Activated CD4-positive, alpha-beta T cell treated with anti-CD3 and anti-CD28 coated beads, Interleukin-2, amount 10 ng/mL, durations not matched to agents 24 days and 14 days (primary cell): ENCODE results near the gene FMNL2. TPM values are rescaled to one million over a fixed set of nuclear protein-coding genes. Genes with fewer than 3 reads are reported as not detected.

Experiments
- DNase-seq: peaks from one replicate; pipeline ENCODE4 v3.0.0; 2022
- H3K27ac Mint-ChIP-seq: one replicate; pipeline ENCODE4 v1.8.0; 2022; ENCODE audit warnings: mild to moderate bottlenecking, mixed read lengths
- H3K27me3 Mint-ChIP-seq: one replicate; pipeline ENCODE4 v1.8.0; 2022; ENCODE audit warnings: mixed read lengths
- H3K36me3 Mint-ChIP-seq: one replicate; pipeline ENCODE4 v1.8.0; 2022; ENCODE audit warnings: low read depth, mild to moderate bottlenecking, mixed read lengths
- H3K4me1 Mint-ChIP-seq: one replicate; pipeline ENCODE4 v1.8.0; 2021; ENCODE audit warnings: mixed read lengths
- H3K4me3 Mint-ChIP-seq: one replicate; pipeline ENCODE4 v1.8.0; 2022; ENCODE audit warnings: mild to moderate bottlenecking, moderate library complexity, mixed read lengths
- H3K9me3 Mint-ChIP-seq: one replicate; pipeline ENCODE4 v1.8.0; 2021; ENCODE audit warnings: mixed read lengths
- intact Hi-C: fragments of 100-400 bp; cut with micrococcal nuclease; formaldehyde crosslinking; loops from one replicate; pipeline ENCODE4 v1.15.1; 2023
- total RNA-seq: library from RNA; stranded (reverse); gene quantifications from 2 replicates; pipeline ENCODE4 v1.2.3, GENCODE V29; 2022

FMNL2 gene
- total RNA-seq, 1 donor from 2014 or later = 14.9 TPM

DNA sequence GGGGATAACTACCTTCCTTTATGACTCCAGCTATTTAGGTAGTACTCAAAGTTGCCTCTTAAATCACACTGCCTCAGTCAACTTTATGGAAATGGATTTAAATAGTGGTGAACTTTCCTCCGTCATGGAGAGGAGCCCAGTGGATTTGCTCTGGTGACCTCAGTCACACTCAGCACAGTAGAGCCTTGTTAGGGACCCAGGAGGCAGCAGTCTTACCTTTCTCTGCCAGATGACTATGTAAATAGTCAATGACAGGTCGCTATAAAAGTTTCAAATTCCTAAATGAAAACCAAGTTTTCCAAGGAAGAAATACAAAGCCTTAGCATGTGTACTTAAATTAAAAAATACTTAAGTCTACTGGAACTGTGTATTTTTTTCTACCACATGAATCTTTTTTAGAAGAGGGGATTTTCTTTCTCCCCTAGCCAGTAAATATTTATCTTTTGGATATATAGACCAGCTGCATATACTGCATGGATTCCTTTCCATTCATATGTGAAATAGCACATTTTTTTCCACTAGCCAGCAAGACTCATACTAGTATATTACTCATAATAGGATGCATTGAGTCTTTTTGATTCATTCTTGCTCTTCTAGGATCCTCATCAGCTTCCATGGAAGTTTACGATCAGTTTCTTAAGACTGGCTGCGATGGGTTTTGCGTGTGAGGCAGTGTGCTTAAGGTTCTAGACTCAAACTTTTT is 147.1 kb downstream of the FMNL2 start:
- H3K27me3 Mint-ChIP-seq = peaks cover 4% of the 10 kb centered on the region
- H3K4me1 Mint-ChIP-seq = no peaks in the 10 kb centered on the region
- no peaks in the 10 kb centered on the region for H3K9me3 Mint-ChIP-seq
- H3K36me3 Mint-ChIP-seq = no peaks in the 10 kb centered on the region
- H3K27ac Mint-ChIP-seq = no peak overlapping the region
- intact Hi-C loops = no loop called here
- no peak for DNase-seq
- no peak overlapping the region for H3K4me3 Mint-ChIP-seq

- Mint-ChIP-seq H3K27ac (no peak overlapping the region), H3K4me3 (no peak overlapping the region), H3K36me3 (no peaks in the 10 kb centered on the region), H3K4me1 (no peaks in the 10 kb centered on the region), H3K9me3 (no peaks in the 10 kb centered on the region), H3K27me3 (peaks cover 4% of the 10 kb centered on the region)
- no peak for DNase-seq
- intact Hi-C loops = no loop called here
Observed at GRCh38 chr2:152483276-152484063, 148.5 kb downstream of the FMNL2 start.

DNA sequence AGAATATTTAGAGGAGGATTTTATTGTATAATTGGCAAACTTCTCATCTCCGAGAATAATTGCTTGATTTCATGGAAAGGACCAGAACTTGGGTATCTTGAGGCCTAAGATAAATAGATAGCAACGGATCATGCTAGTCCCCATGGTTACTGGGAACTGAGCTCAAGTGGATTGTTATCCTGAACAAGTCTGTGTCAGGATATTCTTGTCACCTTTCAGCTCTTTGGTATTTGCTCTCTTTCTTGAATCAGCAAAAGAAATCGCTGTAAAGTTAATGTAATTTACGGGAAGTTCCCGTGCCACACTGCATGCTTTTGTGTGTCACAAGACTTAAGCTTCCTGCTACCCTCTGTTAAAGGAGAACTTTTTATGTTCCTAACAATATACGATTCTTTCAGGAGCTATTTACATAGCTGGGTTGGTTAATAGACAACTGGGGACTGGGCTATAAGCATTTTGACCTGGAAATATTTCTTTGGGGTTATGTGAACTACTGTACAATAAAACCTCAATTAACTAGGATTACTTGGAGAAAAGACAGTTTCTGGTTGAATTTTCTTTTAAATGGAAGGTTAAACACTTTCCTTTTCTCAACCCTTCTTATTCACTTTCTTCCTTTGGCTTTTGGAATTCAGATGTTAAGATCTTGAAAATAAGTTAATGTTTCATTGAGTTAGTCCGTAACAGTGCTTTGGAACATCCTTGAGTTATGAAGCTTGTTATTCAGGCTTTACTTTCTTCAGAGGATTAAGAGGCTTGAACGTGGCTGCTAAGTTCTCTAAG is 151.2 kb downstream of the FMNL2 start:
- H3K4me1 Mint-ChIP-seq = no peaks in the 10 kb centered on the region
- H3K9me3 Mint-ChIP-seq = no peaks in the 10 kb centered on the region
- no peak overlapping the region for H3K4me3 Mint-ChIP-seq
- peaks cover 5% of the 10 kb centered on the region for H3K27me3 Mint-ChIP-seq
- H3K27ac Mint-ChIP-seq = no peak overlapping the region
- no peaks in the 10 kb centered on the region for H3K36me3 Mint-ChIP-seq
- no peak for DNase-seq
- intact Hi-C loops = no loop called here

DNA sequence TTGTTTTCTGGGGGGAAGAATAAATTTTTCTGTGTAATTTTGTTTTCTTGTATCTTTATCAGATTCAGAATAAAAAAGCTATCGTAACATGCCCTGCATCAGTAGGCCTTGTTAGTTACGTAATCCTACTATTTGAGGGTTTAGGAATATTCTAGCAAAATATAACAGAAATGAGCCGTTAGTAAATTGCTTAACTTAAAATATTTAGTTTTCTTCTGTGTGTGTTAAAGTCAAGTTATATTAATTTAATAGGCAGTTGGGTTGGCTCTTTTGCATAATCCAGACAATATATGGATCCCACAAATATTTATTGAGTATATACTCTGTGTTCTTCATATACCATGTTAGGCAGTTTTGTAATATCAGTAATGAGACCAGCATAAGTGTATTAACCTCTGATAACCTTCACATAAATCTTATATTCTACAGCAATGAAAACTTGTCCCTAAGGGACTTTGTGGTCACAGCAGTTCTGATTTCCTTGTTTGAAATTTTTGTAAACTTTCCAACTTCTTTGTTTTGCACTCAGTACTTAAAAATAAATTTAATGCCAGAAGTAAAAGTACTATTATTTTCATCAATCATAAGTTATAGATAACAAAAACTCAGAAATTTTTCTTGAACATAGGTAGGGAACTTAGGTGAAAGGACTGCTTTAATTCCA is 151.9 kb downstream of the FMNL2 start:
- H3K4me3 Mint-ChIP-seq = no peak overlapping the region
- no peaks in the 10 kb centered on the region for H3K9me3 Mint-ChIP-seq
- H3K27ac Mint-ChIP-seq = no peak overlapping the region
- no peaks in the 10 kb centered on the region for H3K4me1 Mint-ChIP-seq
- intact Hi-C loops = no loop called here
- peaks cover 7% of the 10 kb centered on the region for H3K27me3 Mint-ChIP-seq
- no peaks in the 10 kb centered on the region for H3K36me3 Mint-ChIP-seq
- DNase-seq = no peak

- Mint-ChIP-seq H3K4me3 (no peak overlapping the region), H3K27ac (no peak overlapping the region), H3K27me3 (peaks cover 10% of the 10 kb centered on the region), H3K9me3 (no peaks in the 10 kb centered on the region), H3K4me1 (no peaks in the 10 kb centered on the region), H3K36me3 (no peaks in the 10 kb centered on the region)
- DNase-seq = no peak
- intact Hi-C loops = no loop called here
Observed at GRCh38 chr2:152488075-152488474, 153.1 kb downstream of the FMNL2 start.

DNA sequence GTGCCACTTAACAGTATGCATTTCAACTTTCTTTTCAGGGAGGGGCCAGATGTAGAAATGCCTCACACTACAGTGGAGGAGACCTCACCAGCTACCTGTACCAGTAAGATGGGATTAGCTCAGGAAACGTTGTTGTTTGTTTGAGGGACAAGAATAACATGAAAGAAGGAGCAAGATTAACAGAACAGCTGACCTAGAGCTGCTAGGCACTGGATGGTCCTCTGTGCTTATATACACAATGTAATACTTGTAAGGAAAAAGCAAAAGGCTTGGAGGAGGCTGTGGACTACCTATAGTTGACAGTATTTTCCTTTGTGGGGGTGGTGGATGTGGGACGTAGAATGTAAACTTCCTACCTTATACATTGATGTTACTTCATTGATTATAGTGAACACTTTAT is 154.4 kb downstream of the FMNL2 start:
- H3K4me3 Mint-ChIP-seq = no peak overlapping the region
- intact Hi-C loops = no loop called here
- DNase-seq = no peak
- H3K27ac Mint-ChIP-seq = no peak overlapping the region
- no peaks in the 10 kb centered on the region for H3K36me3 Mint-ChIP-seq
- H3K9me3 Mint-ChIP-seq = no peaks in the 10 kb centered on the region
- peaks cover 12% of the 10 kb centered on the region for H3K27me3 Mint-ChIP-seq
- H3K4me1 Mint-ChIP-seq = no peaks in the 10 kb centered on the region

DNA sequence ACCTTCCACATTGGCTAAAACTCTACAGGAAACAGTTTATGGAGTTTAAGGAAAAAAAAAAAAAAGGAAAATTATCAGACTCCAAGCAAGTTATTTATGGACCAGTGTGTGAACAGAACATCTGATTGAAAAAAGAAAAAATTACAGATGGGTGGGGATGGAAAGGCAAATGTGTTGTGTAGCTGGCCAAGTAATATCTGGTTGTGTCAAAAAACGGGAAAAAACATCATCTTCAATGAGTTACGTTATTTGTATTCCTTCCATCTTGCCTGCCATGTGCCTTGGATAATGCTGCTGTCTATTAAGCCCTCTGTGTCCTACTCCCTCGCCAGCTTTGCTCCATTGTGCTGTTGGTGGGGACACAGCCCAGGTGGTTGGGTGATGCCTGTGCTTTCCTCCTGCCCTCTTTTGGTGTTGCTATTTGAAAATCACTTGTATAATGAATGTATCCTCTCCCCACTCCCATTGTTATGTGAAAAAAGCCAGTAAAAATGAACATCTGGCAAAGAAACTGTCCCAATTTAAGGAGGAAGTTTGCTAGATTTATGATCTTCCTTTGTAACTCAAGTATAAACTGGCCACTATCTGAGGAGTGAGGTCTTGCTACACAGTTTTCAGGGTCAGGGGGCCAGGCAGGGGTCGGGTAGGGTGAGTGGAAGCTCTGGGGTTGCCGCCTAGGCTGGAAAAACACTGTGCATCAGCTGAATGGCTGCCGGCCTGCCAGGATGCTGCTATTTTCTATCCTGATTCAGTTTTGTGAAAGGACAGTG is 155.9 kb downstream of the FMNL2 start:
- intact Hi-C loops = no loop called here
- peaks cover 10% of the 10 kb centered on the region for H3K27me3 Mint-ChIP-seq
- DNase-seq = no peak

DNA sequence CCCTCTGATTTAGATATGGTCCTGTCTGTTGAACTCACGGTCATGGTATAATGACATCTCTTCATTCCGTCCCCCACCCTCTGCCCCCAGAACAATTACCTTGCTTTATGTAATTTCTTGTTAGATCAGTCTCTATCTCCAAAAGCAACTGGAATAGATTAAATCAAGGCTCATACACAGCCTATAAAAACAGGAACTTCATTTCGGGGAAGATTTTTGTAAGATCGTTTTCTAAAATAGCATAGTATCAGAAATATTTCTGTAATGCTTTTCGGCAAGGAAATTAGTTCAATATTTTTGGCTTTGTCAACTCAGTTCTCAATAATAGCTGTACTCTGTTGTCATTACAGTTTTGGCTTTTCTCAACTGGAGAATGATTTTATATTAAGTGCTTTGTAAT is 157.2 kb downstream of the FMNL2 start:
- Mint-ChIP-seq H3K4me3 (no peak overlapping the region), H3K9me3 (no peaks in the 10 kb centered on the region), H3K4me1 (no peaks in the 10 kb centered on the region), H3K27ac (no peak overlapping the region), H3K36me3 (no peaks in the 10 kb centered on the region), H3K27me3 (peaks cover 8% of the 10 kb centered on the region)
- no peak for DNase-seq
- intact Hi-C loops = no loop called here

More for the DNA sequence above, 155.9 kb downstream of the FMNL2 start:
- Mint-ChIP-seq H3K36me3 (no peaks in the 10 kb centered on the region), H3K4me3 (no peak overlapping the region), H3K27ac (no peak overlapping the region), H3K4me1 (no peaks in the 10 kb centered on the region), H3K9me3 (no peaks in the 10 kb centered on the region)

GRCh38 chr2:152492911-152493310 is 157.9 kb downstream of the FMNL2 start:
- intact Hi-C loops = no loop called here
- no peaks in the 10 kb centered on the region for H3K36me3 Mint-ChIP-seq
- DNase-seq = no peak
- H3K27ac Mint-ChIP-seq = no peak overlapping the region
- H3K4me3 Mint-ChIP-seq = no peak overlapping the region
- H3K9me3 Mint-ChIP-seq = no peaks in the 10 kb centered on the region
- H3K4me1 Mint-ChIP-seq = peaks cover 5% of the 10 kb centered on the region
- peaks cover 8% of the 10 kb centered on the region for H3K27me3 Mint-ChIP-seq

GRCh38 chr2:152493417-152493816 is 158.4 kb downstream of the FMNL2 start:
- H3K9me3 Mint-ChIP-seq = no peaks in the 10 kb centered on the region
- H3K4me1 Mint-ChIP-seq = peaks cover 6% of the 10 kb centered on the region
- H3K4me3 Mint-ChIP-seq = no peak overlapping the region
- no peak for DNase-seq
- H3K27me3 Mint-ChIP-seq = peaks cover 8% of the 10 kb centered on the region
- intact Hi-C loops = no loop called here
- H3K36me3 Mint-ChIP-seq = no peaks in the 10 kb centered on the region
- H3K27ac Mint-ChIP-seq = no peak overlapping the region

- Mint-ChIP-seq H3K9me3 (no peaks in the 10 kb centered on the region), H3K27me3 (peaks cover 8% of the 10 kb centered on the region), H3K36me3 (no peaks in the 10 kb centered on the region), H3K4me1 (peaks cover 6% of the 10 kb centered on the region), H3K27ac (no peak overlapping the region), H3K4me3 (no peak overlapping the region)
- intact Hi-C loops = no loop called here
- no peak for DNase-seq
Observed at GRCh38 chr2:152493945-152494528, 159.1 kb downstream of the FMNL2 start.

GRCh38 chr2:152496371-152496770 is 161.4 kb downstream of the FMNL2 start:
- Mint-ChIP-seq H3K27ac (no peak overlapping the region), H3K4me3 (no peak overlapping the region), H3K9me3 (no peaks in the 10 kb centered on the region), H3K36me3 (no peaks in the 10 kb centered on the region), H3K4me1 (peaks cover 6% of the 10 kb centered on the region), H3K27me3 (peaks cover 7% of the 10 kb centered on the region)
- intact Hi-C loops = no loop called here
- DNase-seq = no peak
